Uterus (tissue), 4 donors: ENCODE results near the gene SVOP. TPM values are rescaled to one million over a fixed set of nuclear protein-coding genes. Genes with fewer than 3 reads are reported as not detected.

ENCODE experiments used
- DNase-seq, 2 donors: peaks; one replicate each; pipeline ENCODE4 v3.0.0-alpha.2; 2019 to 2020
- H3K27ac ChIP-seq, 2 donors: fragments of 200-600 bp; sonication (generic); 1 replicate in 1 of 2; 2 replicates in 1 of 2; pipeline ENCODE4 v1.5.1; 2016 to 2018
- H3K27me3 ChIP-seq, 2 donors: fragments of 200-600 bp; sonication (generic); one replicate each; pipeline ENCODE4 v1.5.1; 2018 to 2019; ENCODE audit warnings: control low read depth in 1 of 2
- H3K36me3 ChIP-seq, 2 donors: fragments of 200-600 bp; sonication (generic); one replicate each; pipeline ENCODE4 v1.5.1; 2019; ENCODE audit warnings: control low read depth in 1 of 2
- H3K4me1 ChIP-seq, 2 donors: fragments of 200-600 bp; sonication (generic); one replicate each; pipeline ENCODE4 v1.5.1; 2018 to 2019; ENCODE audit warnings: control low read depth in 1 of 2
- H3K4me3 ChIP-seq, 2 donors: fragments of 200-600 bp; sonication (generic); 1 replicate in 1 of 2; 2 replicates in 1 of 2; pipeline ENCODE4 v1.5.1; 2018 to 2019; ENCODE audit warnings: mild to moderate bottlenecking in 1 of 2
- H3K9me3 ChIP-seq, 2 donors: fragments of 200-600 bp; sonication (generic); one replicate each; pipeline ENCODE4 v1.5.1; 2019; ENCODE audit warnings: control low read depth in 1 of 2
- POLR2A ChIP-seq, 2 donors: fragments of 450-650 bp; IDR thresholded peaks; one replicate each; pipeline ENCODE4 v1.6.1; 2016; ENCODE audit warnings: antibody characterized with exemption in 2 of 2, mild to moderate bottlenecking in 1 of 2, moderate library complexity in 1 of 2
- intact Hi-C: fragments of 100-400 bp; cut with DNase I; formaldehyde crosslinking; loops from one replicate; pipeline ENCODE4 v1.15.1; 2023; ENCODE audit warnings: low total_unique reads
- total RNA-seq, 4 donors: library from RNA; depleted of rRNA in 3 of 4; stranded (reverse); fragments of >200 nt in 3 of 4; gene quantifications; one replicate each; pipeline versions ENCODE4 v1.1.0 to v1.2.4, GENCODE V29; 2014 to 2023
- TF ChIP-seq, protein P1 (sequence below), 4 experiments: fragments of 200-600 bp in 2 of 4; fragments of 450-650 bp in 2 of 4; sonication (generic) in 2 of 4; IDR thresholded peaks; one replicate each; pipeline ENCODE4 v1.5.1; 2016 to 2019; ENCODE audit warnings: antibody characterized with exemption in 4 of 4, mild to moderate bottlenecking in 2 of 4, moderate library complexity in 1 of 4
- donor health status: DM: yes; HTN: yes; CAD: no.

Gene SVOP
- total RNA-seq, 4 donors from 2014 or later = 0.14 TPM; not detected in 3

GRCh38 chr12:108940138-108940537 is 80.7 kb downstream of the SVOP start:
- no peak for TF ChIP-seq POLR2A (IDR thresholded peaks at IDR 0.05)
- TF ChIP-seq, protein P1, sequence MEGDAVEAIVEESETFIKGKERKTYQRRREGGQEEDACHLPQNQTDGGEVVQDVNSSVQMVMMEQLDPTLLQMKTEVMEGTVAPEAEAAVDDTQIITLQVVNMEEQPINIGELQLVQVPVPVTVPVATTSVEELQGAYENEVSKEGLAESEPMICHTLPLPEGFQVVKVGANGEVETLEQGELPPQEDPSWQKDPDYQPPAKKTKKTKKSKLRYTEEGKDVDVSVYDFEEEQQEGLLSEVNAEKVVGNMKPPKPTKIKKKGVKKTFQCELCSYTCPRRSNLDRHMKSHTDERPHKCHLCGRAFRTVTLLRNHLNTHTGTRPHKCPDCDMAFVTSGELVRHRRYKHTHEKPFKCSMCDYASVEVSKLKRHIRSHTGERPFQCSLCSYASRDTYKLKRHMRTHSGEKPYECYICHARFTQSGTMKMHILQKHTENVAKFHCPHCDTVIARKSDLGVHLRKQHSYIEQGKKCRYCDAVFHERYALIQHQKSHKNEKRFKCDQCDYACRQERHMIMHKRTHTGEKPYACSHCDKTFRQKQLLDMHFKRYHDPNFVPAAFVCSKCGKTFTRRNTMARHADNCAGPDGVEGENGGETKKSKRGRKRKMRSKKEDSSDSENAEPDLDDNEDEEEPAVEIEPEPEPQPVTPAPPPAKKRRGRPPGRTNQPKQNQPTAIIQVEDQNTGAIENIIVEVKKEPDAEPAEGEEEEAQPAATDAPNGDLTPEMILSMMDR (IDR thresholded peaks at IDR 0.05) = no peak
- no peak overlapping the region for H3K4me3 ChIP-seq
- no peaks in the 10 kb centered on the region for H3K4me1 ChIP-seq
- no peak overlapping the region for H3K27ac ChIP-seq
- H3K9me3 ChIP-seq = no peaks in the 10 kb centered on the region
- H3K27me3 ChIP-seq = no peaks in the 10 kb centered on the region
- DNase-seq = no peak
- intact Hi-C loops = no loop called here
- H3K36me3 ChIP-seq = no peaks in the 10 kb centered on the region

- Histone ChIP-seq H3K9me3 (no peaks in the 10 kb centered on the region), H3K36me3 (no peaks in the 10 kb centered on the region), H3K4me1 (no peaks in the 10 kb centered on the region), H3K4me3 (no peak overlapping the region), H3K27ac (no peak overlapping the region), H3K27me3 (no peaks in the 10 kb centered on the region)
- DNase-seq = no peak
- intact Hi-C loops = no loop called here
- TF ChIP-seq, protein P1 (IDR thresholded peaks at IDR 0.05) = no peak
- no peak for TF ChIP-seq POLR2A (IDR thresholded peaks at IDR 0.05)
Observed at GRCh38 chr12:108939594-108939993, 81.3 kb downstream of the SVOP start.

GRCh38 chr12:108938247-108938924 is 82.5 kb downstream of the SVOP start:
- Histone ChIP-seq H3K36me3 (no peaks in the 10 kb centered on the region), H3K27me3 (no peaks in the 10 kb centered on the region), H3K4me1 (no peaks in the 10 kb centered on the region), H3K4me3 (no peak overlapping the region), H3K27ac (no peak overlapping the region), H3K9me3 (no peaks in the 10 kb centered on the region)
- intact Hi-C loops = no loop called here
- DNase-seq = no peak
- TF ChIP-seq POLR2A (IDR thresholded peaks at IDR 0.05) = no peak
- TF ChIP-seq, protein P1 (IDR thresholded peaks at IDR 0.05) = no peak

- intact Hi-C loops = no loop called here
- H3K4me3 ChIP-seq = no peak overlapping the region
- TF ChIP-seq POLR2A (IDR thresholded peaks at IDR 0.05) = no peak
- TF ChIP-seq, protein P1 (IDR thresholded peaks at IDR 0.05) = no peak
- no peaks in the 10 kb centered on the region for H3K27me3 ChIP-seq
- H3K36me3 ChIP-seq = no peaks in the 10 kb centered on the region
- no peaks in the 10 kb centered on the region for H3K9me3 ChIP-seq
- H3K27ac ChIP-seq = no peak overlapping the region
- DNase-seq = no peak
- H3K4me1 ChIP-seq = no peaks in the 10 kb centered on the region
Observed at GRCh38 chr12:108935159-108935763, 85.6 kb downstream of the SVOP start.

DNA sequence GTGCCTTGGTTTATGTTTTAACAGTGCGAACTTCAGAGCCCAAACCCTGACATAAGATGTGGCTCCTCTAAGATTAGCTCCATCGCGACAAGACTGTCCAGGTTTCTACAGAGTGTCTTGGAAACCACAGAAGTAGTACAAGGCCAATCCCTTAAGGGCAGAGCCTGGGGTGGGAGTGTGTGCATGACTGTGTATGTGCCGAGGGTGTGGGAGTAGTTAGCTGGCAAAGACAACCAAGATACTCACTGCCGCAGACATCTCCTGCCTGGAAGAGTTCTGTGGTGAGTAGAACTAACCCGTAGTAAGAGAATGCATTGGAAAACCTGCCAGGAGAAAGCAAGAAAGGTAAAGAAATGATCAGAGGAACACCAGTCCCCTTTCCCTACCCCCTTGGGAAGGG is 86.9 kb downstream of the SVOP start:
- intact Hi-C loops = no loop called here
- H3K9me3 ChIP-seq = no peaks in the 10 kb centered on the region

More for the DNA sequence above, 86.9 kb downstream of the SVOP start:
- no peaks in the 10 kb centered on the region for H3K4me1 ChIP-seq
- H3K4me3 ChIP-seq = no peak overlapping the region
- peak overlapping the region; percentile 54 to 58 for H3K27ac ChIP-seq
- DNase-seq = peak; percentile 33 to 47
- TF ChIP-seq POLR2A (IDR thresholded peaks at IDR 0.05) = no peak
- TF ChIP-seq, protein P1 (IDR thresholded peaks at IDR 0.05) = no peak
- H3K27me3 ChIP-seq = no peaks in the 10 kb centered on the region
- no peaks in the 10 kb centered on the region for H3K36me3 ChIP-seq
